ENCODE measurements around the gene DNAJB12.
"Not testable (repeated sequence)": the region's sequence is repeated elsewhere in the genome, so short reads cannot be mapped to it uniquely, and the experiment has no call there.

DNAJB12 gene

DNA sequence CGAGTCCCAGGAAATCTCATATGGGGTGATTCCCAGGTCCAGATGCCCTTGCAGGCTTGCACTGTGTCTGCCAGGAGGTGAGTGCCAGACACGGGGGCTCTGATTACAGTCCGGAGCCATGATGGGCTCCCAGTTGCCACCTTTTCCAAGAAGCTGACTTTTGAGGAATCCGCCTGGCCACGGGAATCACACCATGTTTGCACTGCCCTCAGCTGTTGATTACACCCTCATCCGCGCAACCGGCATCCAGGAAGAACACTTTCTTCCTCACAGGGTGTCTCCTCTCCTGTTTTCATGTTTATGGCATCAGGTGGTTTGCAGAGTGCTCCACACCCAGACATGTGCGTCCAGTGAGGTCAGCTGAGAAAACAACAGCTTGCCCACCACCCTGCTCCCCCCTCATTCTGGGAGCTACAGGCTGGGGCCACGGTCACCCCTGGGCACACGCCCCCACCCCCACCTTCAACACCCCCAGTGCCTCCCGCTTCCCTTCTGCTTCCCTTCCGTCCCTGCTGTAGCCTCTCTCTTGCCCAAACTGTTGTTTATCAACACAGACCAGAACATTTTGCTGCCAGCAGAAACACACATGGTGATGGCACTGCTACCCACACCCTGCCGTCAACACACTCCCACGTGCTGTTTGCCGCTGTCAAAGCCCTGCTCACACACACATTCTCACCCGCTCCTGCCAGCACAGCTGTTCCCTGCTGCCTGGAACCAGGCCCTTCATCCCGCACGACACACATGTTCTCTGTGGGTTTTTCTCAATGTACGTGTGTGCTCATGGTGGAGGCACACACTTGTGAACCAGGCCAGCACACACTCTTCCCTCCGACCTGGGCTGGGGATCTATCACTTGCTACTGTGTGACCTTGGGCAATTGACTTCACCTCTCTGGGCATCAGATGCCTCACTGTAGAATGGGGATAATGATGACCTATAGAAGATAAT, 45.2 kb downstream of the DNAJB12 start:
- no peaks in the 10 kb centered on the region for H3K36me3 ChIP-seq (ENCODE audit: control insufficient read depth in 2 of 2, insufficient read depth in 2 of 2, low read length in 2 of 2)
- H3K27ac ChIP-seq (ENCODE audit: low read depth in 2 of 2, low read length in 2 of 2): peak overlapping the region; percentile 73 to 90
- H3K9ac ChIP-seq (ENCODE audit: low read depth in 1 of 2, low read length in 2 of 2): peak overlapping the region; percentile 38 to 59
- no peaks in the 10 kb centered on the region for H3K9me3 ChIP-seq (ENCODE audit: control insufficient read depth in 2 of 2, low read length in 2 of 2)
- peaks cover 24 to 36% of the 10 kb centered on the region in 2 donors for H3K4me1 ChIP-seq (ENCODE audit: control insufficient read depth in 2 of 2, insufficient read depth in 2 of 2, low read length in 2 of 2)
- H3K4me3 ChIP-seq (ENCODE audit: low read length in 2 of 2): peak overlapping the region; percentile 27 to 30
- no peaks in the 10 kb centered on the region for H3K27me3 ChIP-seq (ENCODE audit: control insufficient read depth in 2 of 2, insufficient read depth in 2 of 2, low read length in 2 of 2)

DNA sequence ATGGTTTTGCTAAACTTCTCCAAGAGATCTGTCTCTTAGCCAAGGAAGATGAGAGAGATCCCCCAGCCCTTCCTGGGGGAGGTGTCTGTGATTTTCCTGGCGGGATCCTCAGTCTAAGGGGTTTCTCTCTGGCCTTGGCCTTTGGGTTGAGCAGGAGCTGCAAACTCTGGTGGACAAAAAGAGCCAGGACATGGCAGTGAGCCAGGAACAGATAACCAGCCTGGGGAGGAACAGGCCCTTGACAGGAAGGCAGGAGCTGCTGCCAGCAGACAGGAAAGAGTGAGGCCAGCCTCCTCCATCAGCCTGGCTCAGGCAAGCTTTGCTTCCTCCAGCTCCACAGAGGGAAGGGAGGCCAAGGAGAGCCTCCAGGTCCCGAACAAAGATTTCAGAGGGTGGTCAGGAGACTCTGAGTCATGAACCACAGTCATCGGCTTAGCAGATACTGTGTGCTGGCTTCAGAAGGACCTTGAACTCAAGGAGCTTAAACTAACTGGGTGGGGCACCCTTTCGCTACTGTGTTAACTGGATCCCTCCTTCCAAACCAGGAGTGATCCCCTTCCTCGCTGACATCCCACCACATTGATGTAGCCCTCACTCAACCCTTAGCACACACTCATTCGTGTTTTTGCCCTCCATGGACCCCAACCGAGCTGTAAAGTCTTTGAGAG, 46.3 kb downstream of the DNAJB12 start:
- H3K4me3 ChIP-seq (ENCODE audit: low read length in 2 of 2): peak overlapping the region; percentile 4 to 27
- peak overlapping the region; percentile 14 to 59 for H3K9ac ChIP-seq (ENCODE audit: low read depth in 1 of 2, low read length in 2 of 2)
- no peaks in the 10 kb centered on the region for H3K9me3 ChIP-seq (ENCODE audit: control insufficient read depth in 2 of 2, low read length in 2 of 2)
- no peaks in the 10 kb centered on the region for H3K36me3 ChIP-seq (ENCODE audit: control insufficient read depth in 2 of 2, insufficient read depth in 2 of 2, low read length in 2 of 2)
- peaks cover 24 to 36% of the 10 kb centered on the region in 2 donors for H3K4me1 ChIP-seq (ENCODE audit: control insufficient read depth in 2 of 2, insufficient read depth in 2 of 2, low read length in 2 of 2)
- H3K27ac ChIP-seq (ENCODE audit: low read depth in 2 of 2, low read length in 2 of 2): peak overlapping the region; percentile 73 to 90
- no peaks in the 10 kb centered on the region for H3K27me3 ChIP-seq (ENCODE audit: control insufficient read depth in 2 of 2, insufficient read depth in 2 of 2, low read length in 2 of 2)

DNA sequence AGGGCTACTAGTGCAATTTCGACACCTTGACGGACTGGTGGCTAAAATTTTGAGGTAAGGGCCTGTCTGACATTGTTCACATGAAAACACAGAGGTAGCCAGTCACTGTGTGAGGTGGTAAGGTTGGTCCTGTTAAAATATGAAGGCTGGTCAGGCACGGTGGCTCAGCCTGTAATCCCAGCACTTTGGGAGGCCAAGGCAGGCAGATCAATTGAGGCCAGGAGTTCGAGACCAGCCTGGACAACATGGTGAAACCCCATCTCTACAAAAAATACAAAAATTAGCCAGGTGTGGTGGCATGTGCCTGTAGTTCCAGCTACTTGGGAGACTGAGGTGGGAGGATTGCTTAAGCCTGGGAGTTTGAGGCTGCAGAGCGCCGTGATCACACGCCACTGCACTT, 47.0 kb downstream of the DNAJB12 start:
- not testable (repeated sequence) for H3K4me3 ChIP-seq (ENCODE audit: low read length in 2 of 2); H3K9me3 ChIP-seq (ENCODE audit: control insufficient read depth in 2 of 2, low read length in 2 of 2); H3K36me3 ChIP-seq (ENCODE audit: control insufficient read depth in 2 of 2, insufficient read depth in 2 of 2, low read length in 2 of 2); H3K27me3 ChIP-seq (ENCODE audit: control insufficient read depth in 2 of 2, insufficient read depth in 2 of 2, low read length in 2 of 2)
- Histone ChIP-seq H3K4me1 (ENCODE audit: control insufficient read depth in 2 of 2, insufficient read depth in 2 of 2, low read length in 2 of 2) (peaks cover 24 to 36% of the 10 kb centered on the region in 2 donors), H3K27ac (ENCODE audit: low read depth in 2 of 2, low read length in 2 of 2) (peak overlapping the region in 1 of 2 donors; percentile 90), H3K9ac (ENCODE audit: low read depth in 1 of 2, low read length in 2 of 2) (peak overlapping the region in 1 of 2 donors; percentile 59)

DNA sequence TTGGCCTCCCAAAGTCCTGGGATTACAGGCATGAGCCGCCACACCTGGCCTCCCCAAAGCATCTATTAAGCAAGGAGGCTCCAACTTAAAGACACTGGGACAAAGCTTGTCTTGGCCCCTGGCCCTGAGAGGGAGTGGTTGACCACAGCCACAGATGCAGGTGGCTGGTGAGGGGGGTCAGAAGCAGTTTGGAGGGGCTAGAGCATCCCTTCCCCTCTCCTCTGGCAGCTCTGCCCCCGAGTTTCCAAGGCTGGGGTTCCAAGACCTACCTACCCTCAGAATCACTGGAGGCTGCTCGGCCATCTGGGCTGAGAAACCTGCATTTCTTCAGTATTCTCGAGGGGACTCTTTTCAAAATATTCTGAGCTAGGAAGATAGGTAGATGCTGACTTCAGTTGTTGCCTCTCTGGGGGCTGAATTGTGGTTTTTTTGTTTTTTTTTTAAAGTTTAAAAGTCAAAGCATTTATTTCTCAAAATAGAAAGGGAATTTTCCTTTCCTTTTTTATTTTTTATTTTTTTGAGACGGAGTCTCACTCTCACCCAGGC, 48.4 kb downstream of the DNAJB12 start:
- no peak overlapping the region for H3K4me3 ChIP-seq (ENCODE audit: low read length in 2 of 2)
- H3K9me3 ChIP-seq (ENCODE audit: control insufficient read depth in 2 of 2, low read length in 2 of 2): no peaks in the 10 kb centered on the region
- peaks cover 24 to 36% of the 10 kb centered on the region in 2 donors for H3K4me1 ChIP-seq (ENCODE audit: control insufficient read depth in 2 of 2, insufficient read depth in 2 of 2, low read length in 2 of 2)
- no peaks in the 10 kb centered on the region for H3K36me3 ChIP-seq (ENCODE audit: control insufficient read depth in 2 of 2, insufficient read depth in 2 of 2, low read length in 2 of 2)
- no peak overlapping the region for H3K27ac ChIP-seq (ENCODE audit: low read depth in 2 of 2, low read length in 2 of 2)
- H3K9ac ChIP-seq (ENCODE audit: low read depth in 1 of 2, low read length in 2 of 2): no peak overlapping the region
- no peaks in the 10 kb centered on the region for H3K27me3 ChIP-seq (ENCODE audit: control insufficient read depth in 2 of 2, insufficient read depth in 2 of 2, low read length in 2 of 2)

DNA sequence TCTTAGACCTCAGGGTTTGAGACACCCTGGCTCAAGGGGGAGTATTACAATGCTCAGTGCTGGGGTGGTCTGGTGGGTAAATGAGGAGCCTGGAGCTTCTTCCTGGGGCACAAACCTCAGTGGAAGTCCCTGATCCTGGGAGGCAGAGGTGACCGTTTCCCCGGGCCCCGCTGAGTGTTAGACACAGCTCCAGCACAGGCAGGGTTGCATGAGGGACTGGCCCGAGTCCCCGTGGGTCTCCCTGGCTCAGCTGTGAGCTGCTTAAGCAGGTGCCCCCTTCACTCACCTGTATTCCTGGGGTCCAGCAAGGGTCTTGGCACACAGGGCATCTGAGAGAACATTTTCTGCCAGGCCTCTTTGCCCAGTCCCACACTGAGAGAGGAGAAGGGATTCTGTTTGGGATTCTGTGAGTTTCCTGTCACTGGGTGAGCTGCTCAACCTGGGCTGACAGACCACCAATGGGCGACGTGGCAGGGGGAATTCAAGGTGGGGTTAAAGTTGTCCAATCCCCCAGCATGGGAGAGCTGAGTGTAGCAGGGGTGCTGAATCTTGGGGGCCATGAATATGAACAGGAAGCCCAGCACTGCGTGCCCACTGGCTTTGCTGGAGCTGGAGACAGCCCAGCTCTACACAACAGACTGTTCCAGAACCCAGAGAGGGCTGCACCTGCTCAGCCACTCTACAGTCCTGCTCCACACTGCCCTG, 51.1 kb downstream of the DNAJB12 start:
- Histone ChIP-seq H3K27me3 (ENCODE audit: control insufficient read depth in 2 of 2, insufficient read depth in 2 of 2, low read length in 2 of 2) (no peaks in the 10 kb centered on the region), H3K9ac (ENCODE audit: low read depth in 1 of 2, low read length in 2 of 2) (no peak overlapping the region), H3K27ac (ENCODE audit: low read depth in 2 of 2, low read length in 2 of 2) (no peak overlapping the region), H3K36me3 (ENCODE audit: control insufficient read depth in 2 of 2, insufficient read depth in 2 of 2, low read length in 2 of 2) (no peaks in the 10 kb centered on the region), H3K4me1 (ENCODE audit: control insufficient read depth in 2 of 2, insufficient read depth in 2 of 2, low read length in 2 of 2) (peaks cover 5 to 11% of the 10 kb centered on the region in 2 donors), H3K9me3 (ENCODE audit: control insufficient read depth in 2 of 2, low read length in 2 of 2) (no peaks in the 10 kb centered on the region), H3K4me3 (ENCODE audit: low read length in 2 of 2) (no peak overlapping the region)

DNA sequence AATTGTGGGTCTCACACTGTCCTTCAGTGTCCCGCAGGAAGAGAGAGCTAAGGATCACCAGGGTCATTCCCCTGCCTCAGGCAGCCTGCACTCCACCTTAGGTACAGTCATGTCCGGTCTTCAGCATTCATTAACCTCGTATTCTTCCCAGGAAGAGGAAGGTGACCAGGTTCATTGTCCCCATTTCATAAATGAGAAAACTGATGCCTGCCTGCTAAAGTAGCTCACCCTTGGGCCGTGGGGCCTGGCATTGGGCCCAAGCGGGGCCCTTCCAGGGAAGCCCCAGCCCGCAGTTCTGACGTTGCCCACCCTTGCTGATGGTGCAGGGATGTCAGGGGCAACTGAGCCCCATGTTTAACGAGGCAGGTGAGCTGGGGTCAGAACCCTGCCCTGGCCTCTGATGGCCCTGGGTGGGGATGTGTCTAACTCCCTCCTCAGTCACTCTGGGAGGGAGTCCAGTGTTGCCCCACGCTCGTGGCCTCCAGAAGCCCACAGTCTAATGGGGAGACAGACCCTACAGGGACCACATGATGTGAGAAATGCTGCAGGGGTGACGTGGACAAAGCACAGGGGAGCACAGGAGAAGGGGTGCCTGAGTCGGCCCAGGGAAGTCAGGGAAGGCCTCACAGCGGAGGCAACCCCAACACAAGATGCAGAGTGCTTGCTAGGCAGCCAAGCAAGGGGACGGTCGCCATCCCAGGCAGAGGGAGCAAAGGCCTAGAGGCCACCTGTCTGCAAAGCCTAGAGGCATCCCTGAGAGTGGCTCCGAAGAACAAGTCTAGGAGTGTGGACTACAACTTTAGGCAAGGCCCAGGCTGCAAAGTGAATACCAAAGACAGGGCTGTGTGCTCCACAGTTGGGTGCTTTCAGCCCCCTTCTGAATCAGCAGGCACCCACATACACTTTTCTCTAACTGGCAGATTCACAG, 55.9 kb downstream of the DNAJB12 start:
- no peaks in the 10 kb centered on the region for H3K27me3 ChIP-seq (ENCODE audit: control insufficient read depth in 2 of 2, insufficient read depth in 2 of 2, low read length in 2 of 2)
- H3K9ac ChIP-seq (ENCODE audit: low read depth in 1 of 2, low read length in 2 of 2): peak overlapping the region; percentile 5 to 85
- H3K4me1 ChIP-seq (ENCODE audit: control insufficient read depth in 2 of 2, insufficient read depth in 2 of 2, low read length in 2 of 2): peaks cover 10 to 12% of the 10 kb centered on the region in 2 donors
- peak overlapping the region in 1 of 2 donors; percentile 87 for H3K4me3 ChIP-seq (ENCODE audit: low read length in 2 of 2)
- H3K27ac ChIP-seq (ENCODE audit: low read depth in 2 of 2, low read length in 2 of 2): peak overlapping the region; percentile 87 to 94
- no peaks in the 10 kb centered on the region for H3K9me3 ChIP-seq (ENCODE audit: control insufficient read depth in 2 of 2, low read length in 2 of 2)
- no peaks in the 10 kb centered on the region for H3K36me3 ChIP-seq (ENCODE audit: control insufficient read depth in 2 of 2, insufficient read depth in 2 of 2, low read length in 2 of 2)

DNA sequence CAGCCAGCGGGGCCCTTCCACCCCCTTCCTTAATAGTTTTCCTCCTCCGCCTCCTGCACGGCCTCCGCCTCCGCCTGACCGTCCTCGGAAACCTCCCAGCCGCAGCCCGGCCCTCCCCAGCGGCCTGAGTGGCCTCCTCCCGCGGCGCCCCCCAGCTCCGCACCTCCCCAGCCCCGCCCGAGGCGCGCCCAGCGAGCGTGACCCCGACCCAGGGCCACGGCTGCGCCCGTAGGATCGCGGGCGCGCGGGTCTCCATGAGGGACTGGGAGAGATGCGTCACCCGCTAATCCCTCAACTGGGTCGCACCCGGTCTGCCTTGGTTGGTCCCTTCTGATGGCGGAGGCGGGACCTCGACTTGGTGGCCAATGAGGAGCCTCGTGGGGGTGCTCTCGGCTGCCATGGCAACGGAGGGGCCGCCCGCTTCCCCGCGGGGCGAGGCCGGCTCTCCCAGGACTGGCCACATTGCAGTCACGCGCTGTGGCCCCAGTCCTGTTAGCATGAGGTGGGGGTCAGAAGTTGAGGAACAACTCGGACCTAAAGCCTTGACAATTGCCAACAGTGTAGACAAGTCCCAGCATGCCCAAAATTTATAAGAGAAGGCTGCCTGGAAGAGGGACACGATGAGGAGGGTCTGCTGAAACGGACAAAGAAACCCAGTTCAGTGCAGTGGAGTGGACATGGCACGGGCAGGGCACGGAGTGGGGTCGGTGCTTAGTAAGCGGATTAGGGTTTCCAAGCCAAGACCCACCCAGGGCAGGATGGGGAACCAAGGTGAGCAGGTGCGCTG, 56.7 kb downstream of the DNAJB12 start:
- H3K4me1 ChIP-seq (ENCODE audit: control insufficient read depth in 2 of 2, insufficient read depth in 2 of 2, low read length in 2 of 2): peaks cover 10 to 12% of the 10 kb centered on the region in 2 donors
- peak overlapping the region; percentile 87 to 94 for H3K27ac ChIP-seq (ENCODE audit: low read depth in 2 of 2, low read length in 2 of 2)
- peak overlapping the region; percentile 73 to 87 for H3K4me3 ChIP-seq (ENCODE audit: low read length in 2 of 2)
- H3K27me3 ChIP-seq (ENCODE audit: control insufficient read depth in 2 of 2, insufficient read depth in 2 of 2, low read length in 2 of 2): no peaks in the 10 kb centered on the region
- H3K36me3 ChIP-seq (ENCODE audit: control insufficient read depth in 2 of 2, insufficient read depth in 2 of 2, low read length in 2 of 2): no peaks in the 10 kb centered on the region
- H3K9ac ChIP-seq (ENCODE audit: low read depth in 1 of 2, low read length in 2 of 2): peak overlapping the region; percentile 85 to 94
- H3K9me3 ChIP-seq (ENCODE audit: control insufficient read depth in 2 of 2, low read length in 2 of 2): no peaks in the 10 kb centered on the region

DNA sequence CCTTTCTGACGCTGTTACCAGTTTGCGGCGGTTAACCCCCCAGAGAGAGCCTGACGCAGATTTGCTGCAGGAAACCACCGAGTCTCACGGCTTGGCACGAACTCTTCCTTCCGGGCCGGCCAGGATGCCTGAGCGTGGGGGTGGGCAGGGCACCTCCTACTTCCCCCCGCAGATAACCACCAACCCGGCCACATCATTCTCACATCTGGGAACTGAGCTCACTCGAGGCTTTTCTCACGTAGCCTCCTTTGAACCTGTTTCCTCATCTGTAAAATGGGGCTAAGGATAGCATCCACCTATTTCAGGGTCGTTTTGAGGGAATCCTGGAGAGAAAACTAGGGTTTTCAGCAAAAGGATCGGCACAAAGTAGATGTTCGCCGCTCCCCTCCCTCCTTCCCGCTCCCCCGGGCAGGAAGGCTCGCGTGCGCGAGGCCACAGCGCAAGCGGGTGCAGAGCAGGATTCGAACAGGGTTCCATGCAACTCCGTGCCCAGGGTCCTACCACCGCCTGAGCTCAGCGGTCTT, 57.4 kb downstream of the DNAJB12 start:
- H3K9me3 ChIP-seq (ENCODE audit: control insufficient read depth in 2 of 2, low read length in 2 of 2): no peaks in the 10 kb centered on the region
- H3K27ac ChIP-seq (ENCODE audit: low read depth in 2 of 2, low read length in 2 of 2): peak overlapping the region; percentile 87 to 94
- no peaks in the 10 kb centered on the region for H3K27me3 ChIP-seq (ENCODE audit: control insufficient read depth in 2 of 2, insufficient read depth in 2 of 2, low read length in 2 of 2)
- peaks cover 10 to 14% of the 10 kb centered on the region in 2 donors for H3K4me1 ChIP-seq (ENCODE audit: control insufficient read depth in 2 of 2, insufficient read depth in 2 of 2, low read length in 2 of 2)
- peak overlapping the region; percentile 85 to 94 for H3K9ac ChIP-seq (ENCODE audit: low read depth in 1 of 2, low read length in 2 of 2)
- H3K4me3 ChIP-seq (ENCODE audit: low read length in 2 of 2): peak overlapping the region; percentile 73 to 87
- no peaks in the 10 kb centered on the region for H3K36me3 ChIP-seq (ENCODE audit: control insufficient read depth in 2 of 2, insufficient read depth in 2 of 2, low read length in 2 of 2)
